ENCODE results near the gene GAPT.
A peak's percentile ranks its signal among the peaks of the same experiment; 100 is the strongest.

GAPT gene

GRCh38 chr5:58462154-58462553 is 29.1 kb upstream of the GAPT start:
- Histone ChIP-seq H3K27me3 (no peaks in the 10 kb centered on the region), H3K36me3 (peaks cover 0 to 4% (median 0%) of the 10 kb centered on the region in 3 donors), H3K9me3 (no peaks in the 10 kb centered on the region), H3K27ac (peak overlapping the region in 1 of 2 donors; percentile 85), H3K4me1 (peaks cover 0 to 20% (median 3%) of the 10 kb centered on the region in 4 donors), H3K4me3 (no peak overlapping the region)
- no peak for DNase-seq
- TF ChIP-seq CTCF (IDR thresholded peaks at IDR 0.05) = no peak
- intact Hi-C loops (cut with DNase I; ENCODE audit: low total_unique reads) = loop anchor here (5.0 kb wide), 1 partner anchor 575 kb away; no protein-coding TSS in a partner anchor

GRCh38 chr5:58462623-58463230 is 28.5 kb upstream of the GAPT start:
- Histone ChIP-seq H3K9me3 (no peaks in the 10 kb centered on the region), H3K4me1 (peaks cover 0 to 16% (median 2%) of the 10 kb centered on the region in 4 donors), H3K27ac (peak overlapping the region in 1 of 2 donors; percentile 85), H3K4me3 (no peak overlapping the region), H3K36me3 (no peaks in the 10 kb centered on the region), H3K27me3 (no peaks in the 10 kb centered on the region)
- TF ChIP-seq CTCF (IDR thresholded peaks at IDR 0.05) = peak; percentile 51 to 76
- intact Hi-C loops (cut with DNase I; ENCODE audit: low total_unique reads) = loop anchor here (5.0 kb wide), 1 partner anchor 575 kb away; no protein-coding TSS in a partner anchor
- DNase-seq = peak in 1 of 2 donors; percentile 28

GRCh38 chr5:58466939-58467338 is 24.3 kb upstream of the GAPT start:
- no peaks in the 10 kb centered on the region for H3K27me3 ChIP-seq
- H3K4me1 ChIP-seq = peaks cover 0 to 4% (median 0%) of the 10 kb centered on the region in 4 donors
- no peak overlapping the region for H3K4me3 ChIP-seq
- no peaks in the 10 kb centered on the region for H3K36me3 ChIP-seq
- no peak for TF ChIP-seq CTCF (IDR thresholded peaks at IDR 0.05)
- intact Hi-C loops (cut with DNase I; ENCODE audit: low total_unique reads) = no loop called here
- DNase-seq = no peak
- no peaks in the 10 kb centered on the region for H3K9me3 ChIP-seq
- H3K27ac ChIP-seq = no peak overlapping the region

GRCh38 chr5:58469896-58470295 is 21.3 kb upstream of the GAPT start:
- no peak overlapping the region for H3K27ac ChIP-seq
- intact Hi-C loops (cut with DNase I; ENCODE audit: low total_unique reads) = no loop called here

GRCh38 chr5:58475404-58475803 is 15.8 kb upstream of the GAPT start:
- intact Hi-C loops (cut with DNase I; ENCODE audit: low total_unique reads) = no loop called here
- H3K4me1 ChIP-seq = no peaks in the 10 kb centered on the region
- H3K9me3 ChIP-seq = no peaks in the 10 kb centered on the region
- H3K27me3 ChIP-seq = no peaks in the 10 kb centered on the region
- no peak for DNase-seq
- H3K27ac ChIP-seq = no peak overlapping the region
- H3K36me3 ChIP-seq = no peaks in the 10 kb centered on the region
- TF ChIP-seq CTCF (IDR thresholded peaks at IDR 0.05) = no peak
- H3K4me3 ChIP-seq = no peak overlapping the region

More at GRCh38 chr5:58469896-58470295, 21.3 kb upstream of the GAPT start:
- Histone ChIP-seq H3K36me3 (no peaks in the 10 kb centered on the region), H3K4me1 (no peaks in the 10 kb centered on the region), H3K9me3 (no peaks in the 10 kb centered on the region), H3K4me3 (no peak overlapping the region), H3K27me3 (no peaks in the 10 kb centered on the region)
- no peak for TF ChIP-seq CTCF (IDR thresholded peaks at IDR 0.05)
- DNase-seq = no peak
